K562 (cell line): ENCODE data around the gene CTCF. TPM values are rescaled to one million over a fixed set of nuclear protein-coding genes. Genes with fewer than 3 reads are reported as not detected.

Source experiments
- BACH1 ChIP-seq: fragments of 200-800 bp; sonication (Bioruptor generic); IDR thresholded peaks from 2 replicates; pipeline ENCODE4 v1.6.1; 2016; ENCODE audit warnings: missing genetic modification characterization, missing compliant biosample characterization
- C11orf30 ChIP-seq: fragments of 450-650 bp; IDR thresholded peaks from 2 replicates; pipeline ENCODE4 v1.6.1; 2016; ENCODE audit warnings: low read depth, mild to moderate bottlenecking
- CBX1 ChIP-seq: sonication (generic); IDR thresholded peaks from 2 replicates; pipeline ENCODE4 v1.6.1; 2016; ENCODE audit warnings: antibody characterized with exemption, low read depth, mild to moderate bottlenecking
- CSDE1 ChIP-seq, 2 experiments: fragments of 450-650 bp; IDR thresholded peaks; 2 replicates each; pipeline ENCODE4 v1.6.1; 2016; ENCODE audit warnings: mild to moderate bottlenecking in 1 of 2
- ESRRA ChIP-seq: fragments of 450-650 bp; IDR thresholded peaks from 2 replicates; pipeline ENCODE4 v1.6.1; 2014; ENCODE audit warnings: low read depth, mild to moderate bottlenecking, moderate library complexity, borderline replicate concordance
- HMGN3 ChIP-seq: IDR thresholded peaks from 2 replicates; pipeline ENCODE4 v1.6.1; 2011; ENCODE audit warnings: borderline replicate concordance, low read depth, mild to moderate bottlenecking, mixed read lengths, low read length; ENCODE audit not compliant: insufficient read length; ENCODE audit errors: extremely low read depth
- IRF2 ChIP-seq: sonication (generic); formaldehyde crosslinking; IDR thresholded peaks from 2 replicates; pipeline ENCODE4 v1.8.1; 2022; ENCODE audit warnings: mild to moderate bottlenecking, missing genetic modification reagents
- KLF10 ChIP-seq: fragments of 250-450 bp; sonication (Bioruptor Pico); IDR thresholded peaks from 2 replicates; pipeline ENCODE4 v1.6.1; 2021; ENCODE audit warnings: matching md5 sums
- NBN ChIP-seq: fragments of 450-650 bp; IDR thresholded peaks from 2 replicates; pipeline ENCODE4 v1.6.1; 2016; ENCODE audit warnings: low read depth, mild to moderate bottlenecking
- NFIX ChIP-seq: fragments of 250-450 bp; sonication (Bioruptor Pico); IDR thresholded peaks from 2 replicates; pipeline ENCODE4 v1.4.0; 2020; ENCODE audit warnings: low read depth, mild to moderate bottlenecking, moderate library complexity
- NFXL1 ChIP-seq: fragments of 450-650 bp; formaldehyde crosslinking; IDR thresholded peaks from 2 replicates; pipeline ENCODE4 v1.4.0; 2021; ENCODE audit warnings: mild to moderate bottlenecking
- PATZ1 ChIP-seq: fragments of 250-450 bp; sonication (Bioruptor Pico); IDR thresholded peaks from 2 replicates; pipeline ENCODE4 v1.5.0; 2020; ENCODE audit warnings: mild to moderate bottlenecking, borderline replicate concordance
- PRMT5 ChIP-seq: sonication (generic); formaldehyde crosslinking; IDR thresholded peaks from 2 replicates; pipeline ENCODE4 v1.5.0; 2020; ENCODE audit warnings: missing genetic modification reagents
- RBM34 ChIP-seq: fragments of 200-400 bp; formaldehyde crosslinking; IDR thresholded peaks from 2 replicates; pipeline ENCODE4 v1.6.1; 2018; ENCODE audit warnings: low read length, borderline replicate concordance; ENCODE audit not compliant: insufficient read depth
- SMAD4 ChIP-seq: fragments of 250-450 bp; sonication (Bioruptor Pico); conservative IDR thresholded peaks from 2 replicates; pipeline ENCODE4 v1.8.0; 2021; ENCODE audit warnings: inconsistent platforms, mild to moderate bottlenecking, moderate library complexity
- TEAD2 ChIP-seq: fragments of 450-650 bp; IDR thresholded peaks from 2 replicates; pipeline ENCODE4 v1.6.1; 2016; ENCODE audit warnings: missing genetic modification characterization, control low read depth, missing compliant biosample characterization
- TEAD4 ChIP-seq, 2 experiments: sonication (generic) in 1 of 2; formaldehyde crosslinking in 1 of 2; IDR thresholded peaks; 2 replicates each; pipeline versions ENCODE4 v1.6.1 to v1.8.0; 2012 to 2022; ENCODE audit warnings: borderline replicate concordance in 1 of 2, inconsistent platforms in 1 of 2, low read length in 1 of 2, mild to moderate bottlenecking in 1 of 2, missing genetic modification reagents in 1 of 2
- TRIM24 ChIP-seq, 2 experiments: fragments of 450-650 bp; IDR thresholded peaks; 2 replicates each; pipeline ENCODE4 v1.6.1; 2016
- ZBTB7A ChIP-seq: IDR thresholded peaks from 2 replicates; pipeline ENCODE4 v1.6.1; 2011; ENCODE audit warnings: low read depth, mild to moderate bottlenecking, low read length, moderate library complexity, borderline replicate concordance; ENCODE audit not compliant: control insufficient read depth
- ZC3H4 ChIP-seq: sonication (generic); formaldehyde crosslinking; IDR thresholded peaks from 2 replicates; pipeline ENCODE4 v1.9.0; 2021; ENCODE audit warnings: missing genetic modification reagents, borderline replicate concordance
- ZNF165 ChIP-seq: fragments of 250-450 bp; sonication (Bioruptor Pico); IDR thresholded peaks from 2 replicates; pipeline ENCODE4 v1.4.0; 2020; ENCODE audit warnings: borderline replicate concordance
- ZNF282 ChIP-seq: sonication (generic); formaldehyde crosslinking; IDR thresholded peaks from 2 replicates; pipeline ENCODE4 v1.8.1; 2023; ENCODE audit warnings: missing genetic modification reagents
- ZNF324 ChIP-seq: fragments of 250-450 bp; sonication (Bioruptor Pico); IDR thresholded peaks from 2 replicates; pipeline ENCODE4 v1.4.0; 2020; ENCODE audit warnings: mild to moderate bottlenecking
- ZNF41 ChIP-seq: fragments of 250-450 bp; sonication (Bioruptor Pico); conservative IDR thresholded peaks from 2 replicates; pipeline ENCODE4 v1.4.0; 2020; ENCODE audit warnings: mild to moderate bottlenecking
- ZNF436 ChIP-seq: fragments of 250-450, 450-650 bp; sonication (Bioruptor Pico); formaldehyde crosslinking; IDR thresholded peaks from 2 replicates; pipeline ENCODE4 v1.7.0; 2020; ENCODE audit warnings: mild to moderate bottlenecking
- ZNF696 ChIP-seq: fragments of 250-450 bp; sonication (Bioruptor Pico); conservative IDR thresholded peaks from 2 replicates; pipeline ENCODE4 v1.4.0; 2020; ENCODE audit warnings: mild to moderate bottlenecking, moderate library complexity
- polyA plus RNA-seq, 8 experiments: library from polyadenylated mRNA; depleted of rRNA in 4 of 8; stranded (reverse) in 5 of 8; unstranded in 3 of 8; fragments of >200 nt; fragmentation: Nextera tagmentation in 2 of 8; fragmentation: Illumina TruSeq in 1 of 8; extraction: Ambion mirVana in 2 of 8; extraction: Trizol in 1 of 8; gene quantifications; 2 replicates each; pipeline versions ENCODE4 v1.2.1 to v1.2.3, GENCODE V29; 2011 to 2014; ENCODE audit warnings: inconsistent platforms in 1 of 8, missing spikeins in 1 of 8
- total RNA-seq, 7 experiments: library from RNA; depleted of rRNA in 6 of 7; stranded (reverse); fragments of >200 nt in 6 of 7; fragmentation: Illumina TruSeq in 2 of 7; extraction: Trizol in 2 of 7; gene quantifications; 2 replicates each; pipeline versions ENCODE4 v1.2.1 to v1.2.3, GENCODE V29; 2011 to 2021; ENCODE audit warnings: low replicate concordance in 1 of 7
- TF ChIP-seq, protein P1 (sequence below): fragments of 450-650 bp; formaldehyde crosslinking; IDR thresholded peaks from 2 replicates; pipeline ENCODE4 v1.4.0; 2022; ENCODE audit warnings: mild to moderate bottlenecking, moderate library complexity

Gene CTCF
- total and polyA plus RNA-seq, 9 of the 15 experiments (the other 6 are each of a cell fraction or from before 2014, with no cell fraction given) = 7.8 to 49.2 (median 33.9) TPM

- no peak for TF ChIP-seq TRIM24 (IDR thresholded peaks at IDR 0.05)
- TF ChIP-seq SMAD4 (CRISPR knock-in tag) = peak; percentile 65; the same call in 1 of the 2 replicates
- TF ChIP-seq ZNF282 (CRISPR knock-in tag) = no peak
- peak; percentile 60 for TF ChIP-seq TEAD4 (IDR thresholded peaks at IDR 0.05; ENCODE audit: low read length)
- TF ChIP-seq TEAD4 (CRISPR knock-in tag; IDR thresholded peaks at IDR 0.05; ENCODE audit: borderline replicate concordance) = no peak
- TF ChIP-seq ZC3H4 (CRISPR knock-in tag) = no peak
- peak; percentile 53; the same call in 1 of the 2 replicates for TF ChIP-seq ZNF165 (CRISPR knock-in tag)
- TF ChIP-seq IRF2 = no peak
- TF ChIP-seq RBM34 = no peak
- TF ChIP-seq PRMT5 = no peak
- no peak for TF ChIP-seq TEAD2
- no peak for TF ChIP-seq ZNF324 (CRISPR knock-in tag)
- no peak for TF ChIP-seq ZNF696 (CRISPR knock-in tag)
- peak; percentile 84 for TF ChIP-seq NBN
- TF ChIP-seq CBX1 = peak; percentile 61; the same call in 1 of the 2 replicates
- TF ChIP-seq ZNF436 (CRISPR knock-in tag) = no peak
- TF ChIP-seq ESRRA = peak; percentile 58; the same call in 1 of the 2 replicates
- TF ChIP-seq KLF10 = no peak
- peak; percentile 61; the same call in 1 of the 2 replicates for TF ChIP-seq C11orf30
- TF ChIP-seq, protein P1, sequence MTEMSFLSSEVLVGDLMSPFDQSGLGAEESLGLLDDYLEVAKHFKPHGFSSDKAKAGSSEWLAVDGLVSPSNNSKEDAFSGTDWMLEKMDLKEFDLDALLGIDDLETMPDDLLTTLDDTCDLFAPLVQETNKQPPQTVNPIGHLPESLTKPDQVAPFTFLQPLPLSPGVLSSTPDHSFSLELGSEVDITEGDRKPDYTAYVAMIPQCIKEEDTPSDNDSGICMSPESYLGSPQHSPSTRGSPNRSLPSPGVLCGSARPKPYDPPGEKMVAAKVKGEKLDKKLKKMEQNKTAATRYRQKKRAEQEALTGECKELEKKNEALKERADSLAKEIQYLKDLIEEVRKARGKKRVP (CRISPR knock-in tag) = no peak
- no peak for TF ChIP-seq PATZ1 (CRISPR knock-in tag)
- TF ChIP-seq BACH1 = no peak
- no peak for TF ChIP-seq NFIX (CRISPR knock-in tag)
- no peak for TF ChIP-seq ZNF41 (CRISPR knock-in tag)
- peak; percentile 14; the same call in 1 of the 2 replicates for TF ChIP-seq ZBTB7A
- TF ChIP-seq HMGN3 = peak; percentile 32
- no peak for TF ChIP-seq NFXL1
- TF ChIP-seq CSDE1 (IDR thresholded peaks at IDR 0.05) = no peak
Observed at GRCh38 chr16:67521095-67521804, 41.1 kb upstream of the CTCF start (continued).
